Activated gamma-delta T cell treated with Interleukin-2 at 50 U/mL for 16 hours (primary cell): Measurements from ENCODE around the gene F5.
"Not testable (repeated sequence)": the region's sequence is repeated elsewhere in the genome, so short reads cannot be mapped to it uniquely, and the experiment has no call there.

Source experiments
- DNase-seq: peaks from one replicate; pipeline ENCODE4 v3.0.0-alpha.2; 2020

F5 gene

GRCh38 chr1:169538998-169539871 lies 47.0 kb downstream of the F5 start:
- DNase-seq = no peak

DNA sequence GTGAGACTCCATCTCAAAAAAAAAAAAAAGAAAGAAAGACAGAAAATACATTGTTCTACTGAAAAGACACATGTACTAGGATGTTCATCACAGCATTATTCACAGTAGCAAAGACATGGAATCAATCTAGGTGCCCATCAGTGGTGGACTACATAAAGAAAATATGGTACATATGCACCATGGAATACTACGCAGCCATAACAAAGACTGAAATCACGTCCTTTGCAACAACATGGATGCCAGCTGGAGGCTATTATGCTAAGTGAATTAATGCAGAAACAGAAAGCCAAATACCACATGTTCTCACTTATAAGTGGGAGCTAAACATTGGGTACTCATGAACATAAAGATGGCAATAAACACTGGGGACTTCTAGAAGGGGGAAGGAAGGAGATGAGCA lies 51.6 kb downstream of the F5 start:
- no peak for DNase-seq

DNA sequence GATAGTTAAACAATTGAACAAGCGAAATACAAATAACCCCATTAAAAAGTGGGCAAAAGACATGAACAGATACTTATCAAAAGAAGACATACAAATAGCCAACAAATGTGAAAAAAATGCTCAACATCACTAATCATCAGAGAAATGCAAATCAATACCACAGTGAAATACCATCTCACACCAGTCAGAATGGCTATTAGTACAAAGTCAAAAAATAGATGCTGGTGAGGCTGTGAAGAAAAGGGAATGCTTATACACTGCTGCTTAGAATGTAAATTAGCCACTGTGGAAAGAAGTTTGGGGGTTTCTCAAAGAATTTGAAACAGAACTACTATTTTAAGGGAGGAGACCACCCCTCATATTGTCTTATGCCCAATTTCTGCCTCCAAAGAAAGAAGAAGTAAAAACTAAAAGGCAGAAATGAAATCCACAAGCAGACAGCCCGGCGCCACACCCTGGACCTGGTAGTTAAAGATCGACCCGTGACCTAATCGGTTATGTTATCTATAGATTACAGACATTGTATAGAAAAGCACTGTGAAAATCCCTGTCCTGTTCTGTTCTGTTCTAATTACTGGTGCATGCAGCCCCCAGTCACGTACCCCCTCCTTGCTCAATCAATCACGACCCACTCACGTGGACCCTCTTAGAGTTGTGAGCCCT lies 52.6 kb downstream of the F5 start:
- not testable (repeated sequence) for DNase-seq

GRCh38 chr1:169530448-169530847 lies 55.8 kb downstream of the F5 start:
- no peak for DNase-seq

DNA sequence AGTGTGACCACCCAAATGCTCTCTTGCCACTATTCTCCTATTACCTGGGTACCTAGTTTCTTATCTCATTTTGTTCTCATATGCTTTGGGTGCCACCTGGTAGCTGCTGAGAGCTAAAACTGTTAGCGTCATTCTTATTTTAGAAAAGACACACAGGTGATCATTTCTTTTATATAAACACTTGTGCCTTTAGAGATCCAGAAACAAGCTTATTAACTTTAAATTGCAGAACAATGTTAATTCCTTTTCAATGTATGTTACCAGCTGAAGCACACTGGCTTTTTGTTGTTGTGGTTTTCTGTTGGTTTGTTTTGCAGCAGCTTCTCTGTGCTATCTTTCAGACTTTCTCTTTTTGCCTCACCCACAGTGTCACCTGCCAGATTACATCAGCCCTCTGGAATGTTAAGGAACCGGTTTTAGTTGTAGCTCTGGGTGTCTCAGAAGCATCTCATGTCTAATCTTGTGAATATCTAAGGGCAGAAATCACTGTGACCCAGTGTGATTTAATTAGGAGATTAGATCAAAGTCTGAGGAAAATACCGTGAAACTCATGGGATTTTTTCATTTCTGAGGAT lies 57.1 kb downstream of the F5 start:
- DNase-seq = no peak

GRCh38 chr1:169528215-169529067 lies 57.8 kb downstream of the F5 start:
- DNase-seq = no peak

DNA sequence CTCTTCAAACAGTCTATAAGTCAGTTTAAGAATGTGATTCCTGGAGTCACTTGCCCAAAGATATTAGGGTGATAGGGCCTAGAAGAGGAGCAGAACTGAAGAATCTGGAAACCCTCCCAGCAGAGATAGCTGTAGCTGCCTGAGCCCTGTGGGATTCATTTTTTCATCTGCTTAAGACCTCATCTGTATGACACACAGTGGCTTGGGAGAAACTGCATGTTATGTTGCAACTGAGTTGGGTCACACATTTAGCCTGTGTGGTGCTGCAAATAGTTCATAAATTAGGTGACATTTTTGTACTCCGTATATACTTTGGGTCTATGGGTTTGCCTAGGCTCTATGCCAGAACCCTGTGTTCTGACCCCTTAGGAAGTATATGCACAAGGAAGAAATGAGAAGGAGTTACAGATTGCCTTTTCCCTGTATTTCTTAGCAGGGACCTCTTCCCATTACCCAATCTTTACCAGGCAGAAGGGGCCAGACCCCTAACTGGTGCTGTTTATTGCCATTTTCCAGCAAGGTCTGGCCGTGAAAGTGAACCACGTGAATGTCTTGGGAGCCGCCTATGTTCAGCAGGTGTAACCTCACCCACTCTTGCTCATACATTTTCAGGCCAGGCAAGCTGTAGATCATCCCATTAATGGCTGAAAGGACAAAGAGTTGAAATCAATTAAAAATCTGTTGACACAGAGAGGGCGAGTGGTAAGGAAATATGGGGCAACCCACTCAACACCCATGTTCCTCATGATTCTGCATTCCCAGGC lies 58.6 kb downstream of the F5 start:
- DNase-seq = no peak

DNA sequence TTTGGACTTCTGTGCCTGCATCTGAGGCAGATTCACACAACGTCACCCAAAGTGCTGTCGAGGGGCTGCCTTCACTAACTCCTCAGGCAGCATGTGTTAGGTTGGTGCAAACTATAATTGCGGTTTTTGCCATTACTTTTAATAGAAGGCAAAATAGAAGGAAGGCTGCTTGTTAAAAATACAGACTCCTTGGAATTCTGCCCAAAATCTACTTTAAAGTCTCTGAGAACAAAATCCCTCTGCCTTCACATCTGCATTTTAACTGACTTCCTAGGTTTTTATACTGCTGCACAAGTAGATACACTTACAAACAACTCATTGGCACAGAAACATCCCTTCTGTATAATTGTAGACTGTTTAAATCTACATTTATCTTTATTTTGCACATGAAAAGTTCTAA lies 59.3 kb downstream of the F5 start:
- DNase-seq = no peak

GRCh38 chr1:169526120-169526832 lies 60.0 kb downstream of the F5 start:
- DNase-seq = no peak

- no peak for DNase-seq
Measured at GRCh38 chr1:169525391-169525790, 60.9 kb downstream of the F5 start.

DNA sequence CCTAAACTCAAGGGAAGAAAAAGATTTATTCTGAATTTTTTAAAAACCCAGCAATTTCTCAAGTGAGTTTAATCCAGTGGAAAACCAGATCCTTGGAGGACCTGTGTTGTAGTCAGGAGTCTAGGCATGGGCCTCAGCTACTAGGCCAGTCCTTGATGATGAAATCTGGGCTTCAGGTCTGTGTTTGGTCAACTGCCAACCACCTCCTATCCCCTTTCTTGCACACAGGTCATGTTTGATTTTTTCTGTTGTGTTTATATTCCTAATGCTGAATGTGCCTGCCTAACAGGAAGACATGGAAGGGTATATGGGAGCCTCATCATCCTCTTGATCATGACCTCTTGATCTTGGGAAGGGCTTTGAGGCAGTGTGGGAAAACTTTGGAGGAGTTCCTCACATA lies 62.4 kb downstream of the F5 start:
- no peak for DNase-seq

- no peak for DNase-seq
Measured at GRCh38 chr1:169521226-169521625, 65.1 kb downstream of the F5 start.

GRCh38 chr1:169517558-169518186 lies 68.6 kb downstream of the F5 start:
- DNase-seq = no peak

GRCh38 chr1:169515641-169516040 lies 70.6 kb downstream of the F5 start:
- no peak for DNase-seq

DNA sequence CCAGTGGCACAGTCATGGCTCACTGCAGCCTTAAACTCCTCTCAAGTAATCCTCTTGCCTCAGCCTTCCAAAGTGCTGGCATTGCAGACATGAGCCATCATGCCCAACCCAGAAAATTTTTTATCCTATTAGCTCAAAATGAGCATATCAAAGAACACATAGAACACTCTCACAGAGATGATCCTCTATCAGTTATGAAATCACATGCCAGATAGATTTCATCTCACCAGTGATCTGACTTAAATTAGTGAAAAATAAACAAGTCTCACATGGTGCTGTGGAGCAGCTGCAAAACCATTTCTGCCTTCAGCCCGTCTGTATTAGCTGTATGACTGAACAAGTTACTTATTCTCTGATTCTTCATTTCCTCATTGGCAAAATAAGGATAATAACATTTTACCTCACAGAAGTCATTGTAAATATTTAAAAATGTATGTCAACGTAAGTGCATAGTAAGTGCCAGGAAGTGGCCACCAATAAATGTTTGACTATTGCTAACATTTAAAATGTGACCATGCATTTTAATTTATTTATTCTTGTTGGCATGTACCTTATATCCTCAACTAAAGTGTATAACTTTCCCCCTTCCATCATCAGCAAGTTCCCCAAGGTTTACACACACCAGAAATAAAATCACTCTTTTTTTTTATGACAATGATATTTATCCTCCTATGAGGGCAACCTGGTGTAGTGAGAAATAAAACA lies 71.6 kb downstream of the F5 start:
- DNase-seq = no peak

DNA sequence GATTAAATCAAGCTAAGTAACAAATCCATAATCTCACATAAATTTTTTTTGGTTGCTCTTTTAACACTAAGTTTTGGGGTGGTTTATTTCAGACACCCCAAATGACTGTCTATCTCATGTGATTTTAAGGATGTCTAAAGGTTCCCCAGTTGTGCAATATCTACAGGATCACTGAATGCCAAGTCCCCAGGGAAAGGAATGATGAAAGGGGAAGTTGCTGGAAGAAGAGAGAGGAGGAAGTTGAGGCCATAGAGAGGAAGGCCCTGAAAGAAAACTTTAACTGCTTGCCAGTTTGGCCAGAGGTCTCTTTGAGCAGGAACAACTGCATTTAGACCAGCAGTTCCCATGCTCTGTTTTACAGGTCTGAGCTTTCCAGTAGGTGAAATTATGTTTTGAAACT lies 73.1 kb downstream of the F5 start:
- no peak for DNase-seq

GRCh38 chr1:169511316-169512005 lies 74.8 kb downstream of the F5 start:
- no peak for DNase-seq

DNA sequence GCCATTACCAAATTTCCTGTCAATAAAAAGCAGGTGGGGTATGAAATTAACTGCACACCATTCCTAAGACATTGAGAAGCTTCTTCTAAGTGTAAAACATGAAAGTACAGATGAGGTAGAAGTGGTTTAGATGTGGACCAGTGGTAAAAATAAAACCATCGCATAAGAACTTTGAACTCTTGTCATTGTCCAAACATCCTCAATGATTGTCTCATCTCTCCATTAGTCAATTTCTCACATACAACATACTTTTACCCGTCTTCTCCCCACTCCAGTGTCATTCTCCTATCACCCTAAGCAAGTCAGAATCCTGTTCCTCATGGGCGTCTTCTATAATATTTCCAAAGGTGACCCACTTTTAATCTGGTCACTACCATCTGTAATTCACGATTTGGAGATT lies 76.2 kb downstream of the F5 start:
- no peak for DNase-seq

- DNase-seq = no peak
Measured at GRCh38 chr1:169509354-169509753, 76.9 kb downstream of the F5 start.
